ENCODE measurements around the gene MED13L.

The MED13L gene

GRCh38 chr12:115993737-115994136, 283.8 kb downstream of the MED13L start:
- peaks cover 33% of the 10 kb centered on the region for H3K36me3 ChIP-seq
- no peak overlapping the region for H3K27ac ChIP-seq
- DNase-seq: no peak
- no peaks in the 10 kb centered on the region for H3K9me3 ChIP-seq (ENCODE audit: severe bottlenecking)
- TF ChIP-seq CTCF (IDR thresholded peaks at IDR 0.05; ENCODE audit: low read depth, low read length): no peak
- H3K27me3 ChIP-seq (ENCODE audit: insufficient read depth, low read depth, severe bottlenecking): no peaks in the 10 kb centered on the region
- H3K4me3 ChIP-seq (ENCODE audit: low read depth, low read length): no peak overlapping the region

DNA sequence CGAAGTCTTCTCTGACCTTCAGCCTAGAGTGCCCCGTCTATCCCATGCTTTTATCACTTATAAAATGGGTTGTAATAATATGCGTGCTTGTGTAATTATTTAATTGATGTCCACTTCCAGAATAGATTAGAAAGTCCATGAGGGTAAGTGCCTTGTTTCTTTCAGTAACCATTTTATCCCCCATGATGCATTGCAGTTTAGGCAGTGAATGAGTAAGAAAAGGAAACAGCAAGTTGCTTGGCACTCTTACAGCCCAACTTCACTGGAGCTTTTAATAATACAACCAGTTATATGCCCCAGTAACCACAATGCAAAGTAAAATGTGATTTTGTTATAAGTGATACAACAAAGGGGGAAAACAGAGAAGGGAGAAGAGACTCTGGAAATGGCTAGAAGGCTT, 287.3 kb downstream of the MED13L start:
- peaks cover 35% of the 10 kb centered on the region for H3K36me3 ChIP-seq
- no peak overlapping the region for H3K4me3 ChIP-seq (ENCODE audit: low read depth, low read length)
- H3K27me3 ChIP-seq (ENCODE audit: insufficient read depth, low read depth, severe bottlenecking): no peaks in the 10 kb centered on the region
- TF ChIP-seq CTCF (IDR thresholded peaks at IDR 0.05; ENCODE audit: low read depth, low read length): no peak
- DNase-seq: no peak
- H3K27ac ChIP-seq: no peak overlapping the region
- no peaks in the 10 kb centered on the region for H3K9me3 ChIP-seq (ENCODE audit: severe bottlenecking)

- H3K9me3 ChIP-seq (ENCODE audit: severe bottlenecking): no peaks in the 10 kb centered on the region
- H3K27me3 ChIP-seq (ENCODE audit: insufficient read depth, low read depth, severe bottlenecking): no peaks in the 10 kb centered on the region
- TF ChIP-seq CTCF (IDR thresholded peaks at IDR 0.05; ENCODE audit: low read depth, low read length): no peak
- H3K27ac ChIP-seq: no peak overlapping the region
- peaks cover 30% of the 10 kb centered on the region for H3K36me3 ChIP-seq
- no peak overlapping the region for H3K4me3 ChIP-seq (ENCODE audit: low read depth, low read length)
- no peak for DNase-seq
These were observed 288.6 kb downstream of the MED13L start for GRCh38 chr12:115988625-115989563.

GRCh38 chr12:115988212-115988611, 289.3 kb downstream of the MED13L start:
- no peak for TF ChIP-seq CTCF (IDR thresholded peaks at IDR 0.05; ENCODE audit: low read depth, low read length)
- peaks cover 28% of the 10 kb centered on the region for H3K36me3 ChIP-seq
- DNase-seq: no peak

GRCh38 chr12:115984616-115985015, 292.9 kb downstream of the MED13L start:
- Histone ChIP-seq H3K27me3 (ENCODE audit: insufficient read depth, low read depth, severe bottlenecking) (no peaks in the 10 kb centered on the region), H3K9me3 (ENCODE audit: severe bottlenecking) (no peaks in the 10 kb centered on the region), H3K4me3 (ENCODE audit: low read depth, low read length) (no peak overlapping the region), H3K27ac (no peak overlapping the region), H3K36me3 (peaks cover 44% of the 10 kb centered on the region)
- DNase-seq: no peak
- no peak for TF ChIP-seq CTCF (IDR thresholded peaks at IDR 0.05; ENCODE audit: low read depth, low read length)

More at GRCh38 chr12:115988212-115988611, 289.3 kb downstream of the MED13L start:
- no peak overlapping the region for H3K4me3 ChIP-seq (ENCODE audit: low read depth, low read length)
- H3K27ac ChIP-seq: no peak overlapping the region
- H3K27me3 ChIP-seq (ENCODE audit: insufficient read depth, low read depth, severe bottlenecking): no peaks in the 10 kb centered on the region
- no peaks in the 10 kb centered on the region for H3K9me3 ChIP-seq (ENCODE audit: severe bottlenecking)
